HL-60/S4 treated with retinoic acid at 250 ng/mL for 4 days and 3 days (cell line): ENCODE measurements around the gene PER3.

Source experiments
- in situ Hi-C: fragments of 300-500 bp; cut with MboI; formaldehyde crosslinking; loops from 2 replicates; pipeline ENCODE4 v1.7.0; 2022; ENCODE audit warnings: low sequenced_read_pairs

The PER3 gene

DNA sequence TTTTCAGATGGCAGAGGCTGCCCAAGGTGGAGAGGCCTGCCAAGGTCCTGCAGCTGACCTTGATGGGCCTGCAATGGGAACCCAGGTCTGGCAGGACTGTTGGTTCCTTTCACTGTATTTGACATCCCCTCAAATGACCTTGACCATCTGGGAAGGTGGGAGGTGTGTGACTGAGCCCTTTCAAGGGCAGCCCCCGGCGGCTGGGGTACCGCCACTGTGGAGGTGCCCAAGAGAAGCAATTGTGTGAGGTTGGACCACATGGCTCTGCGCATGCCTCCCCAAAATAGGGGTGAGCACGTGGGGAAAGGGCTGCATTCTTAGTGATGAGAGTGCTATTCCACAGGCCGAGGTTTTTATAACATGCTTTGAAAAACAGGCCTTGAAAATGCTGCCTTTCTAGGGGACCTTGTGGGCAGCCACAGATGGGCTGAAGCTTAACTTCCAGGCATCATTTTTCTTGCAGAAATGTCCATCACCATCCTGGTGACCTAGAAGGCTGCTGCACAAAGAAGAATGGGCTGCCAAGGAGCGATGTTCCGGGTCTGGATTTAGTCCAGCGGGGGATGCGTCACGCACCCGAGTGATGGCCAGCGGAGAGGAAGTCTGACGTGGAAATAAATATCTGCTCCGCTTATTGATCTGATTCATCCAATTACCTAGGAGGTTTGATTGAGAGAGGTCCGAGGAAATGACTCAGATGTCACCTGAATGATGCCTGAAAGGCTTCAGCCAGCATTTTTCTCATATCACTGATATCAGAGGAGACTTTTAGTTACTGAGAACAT is 85.2 kb downstream of the PER3 start:
- in situ Hi-C loops: no loop called here

DNA sequence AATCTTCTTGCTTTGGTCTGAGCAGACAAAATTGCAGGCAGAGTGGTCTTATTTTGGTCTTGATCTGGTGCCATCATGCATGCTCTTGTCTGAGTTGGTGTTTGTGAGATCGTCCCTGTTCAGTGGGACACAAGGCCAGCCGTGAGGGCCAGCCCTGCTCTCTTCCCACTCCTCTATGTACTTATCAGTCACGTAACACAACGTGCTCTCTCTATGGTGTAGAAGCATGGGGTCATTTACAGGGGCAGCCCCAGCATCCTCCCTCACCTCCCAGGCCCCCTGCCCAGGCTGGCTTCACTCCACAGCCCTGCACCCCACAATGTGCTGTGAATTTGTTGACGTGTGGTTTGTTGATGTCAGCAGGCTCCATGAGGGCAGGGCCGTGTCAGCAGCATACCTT is 87.0 kb downstream of the PER3 start:
- in situ Hi-C loops: no loop called here

DNA sequence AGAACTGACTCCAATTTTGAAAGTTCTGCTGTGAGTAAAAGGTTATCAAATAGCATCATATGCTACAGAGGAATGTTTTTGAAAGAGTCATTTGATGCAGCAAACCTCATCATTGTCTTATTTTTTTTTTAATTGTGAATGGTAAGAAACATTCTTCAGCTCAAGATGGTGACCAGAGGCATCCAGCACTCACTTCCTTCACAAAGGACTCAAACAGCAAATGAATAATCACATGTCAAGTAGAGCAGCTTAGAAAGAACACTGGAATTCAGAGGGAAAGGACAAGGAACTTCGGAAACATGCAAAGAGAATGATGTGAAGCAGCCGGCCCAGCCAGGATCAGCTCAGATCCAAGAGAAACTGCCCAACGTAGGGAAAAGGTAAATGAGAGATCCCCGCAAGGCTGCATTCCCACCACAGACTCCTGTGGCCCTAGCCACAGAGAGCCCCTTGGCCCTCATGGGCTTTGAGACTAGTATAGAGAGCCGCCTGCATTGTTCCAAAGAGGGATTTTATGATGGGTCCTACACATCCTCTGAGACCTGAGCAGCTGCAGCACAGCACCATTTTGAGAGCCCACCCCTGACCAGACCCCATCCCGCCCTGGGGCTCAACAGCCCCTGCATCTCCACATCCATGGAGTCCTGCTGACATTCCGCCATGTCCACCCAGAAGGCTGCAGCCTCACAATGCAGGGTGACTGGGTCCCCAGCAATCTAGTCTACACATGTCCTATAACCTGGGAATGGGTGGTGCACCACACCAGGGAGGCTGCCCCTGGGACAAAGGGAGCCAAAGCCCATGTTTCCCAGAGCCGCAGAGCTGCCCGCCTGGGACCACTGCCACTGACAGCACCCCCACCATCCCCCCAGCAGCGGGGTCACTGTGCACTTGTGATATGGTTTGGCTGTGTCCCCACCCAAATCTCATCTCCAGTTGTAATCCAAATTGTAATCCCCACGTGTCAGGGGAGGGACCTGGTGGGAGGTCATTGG is 90.0 kb downstream of the PER3 start:
- in situ Hi-C loops: no loop called here

DNA sequence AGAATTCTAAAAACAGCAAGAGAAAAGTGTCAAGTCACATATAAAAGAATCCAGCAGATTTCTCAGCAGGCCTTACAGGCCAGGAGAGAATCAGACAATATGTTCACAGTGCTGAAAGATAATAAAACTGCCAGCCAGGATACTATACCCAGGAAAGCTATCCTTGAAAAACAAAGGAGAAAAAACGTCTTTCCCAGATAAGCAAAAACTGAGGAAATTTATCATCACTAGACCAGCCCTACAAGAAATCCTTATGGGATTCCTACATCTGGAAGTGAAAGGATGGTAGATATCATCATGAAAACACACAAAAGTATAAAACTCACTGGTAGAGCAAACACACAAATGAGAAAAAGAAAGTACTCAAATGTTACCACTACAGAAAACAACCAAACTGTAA is 93.9 kb downstream of the PER3 start:
- in situ Hi-C loops: no loop called here

DNA sequence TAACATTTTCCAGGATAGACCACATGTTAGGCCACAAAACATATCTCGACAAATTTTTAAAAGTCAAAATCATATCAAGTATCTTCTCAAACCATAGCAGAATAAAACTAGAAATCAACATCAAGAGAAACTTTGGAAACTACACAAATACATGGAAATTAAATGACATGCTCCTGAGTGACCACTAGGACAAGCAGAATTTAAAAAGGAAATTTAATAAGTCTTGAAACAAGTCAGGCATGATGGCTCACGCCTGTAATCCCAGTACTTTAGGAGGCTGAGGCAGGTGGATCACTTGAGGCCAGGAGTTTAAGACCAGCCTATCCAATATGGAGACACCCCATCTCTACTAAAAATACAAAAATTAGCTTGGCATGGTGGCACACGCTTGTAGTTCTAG is 95.1 kb downstream of the PER3 start:
- in situ Hi-C loops: no loop called here

DNA sequence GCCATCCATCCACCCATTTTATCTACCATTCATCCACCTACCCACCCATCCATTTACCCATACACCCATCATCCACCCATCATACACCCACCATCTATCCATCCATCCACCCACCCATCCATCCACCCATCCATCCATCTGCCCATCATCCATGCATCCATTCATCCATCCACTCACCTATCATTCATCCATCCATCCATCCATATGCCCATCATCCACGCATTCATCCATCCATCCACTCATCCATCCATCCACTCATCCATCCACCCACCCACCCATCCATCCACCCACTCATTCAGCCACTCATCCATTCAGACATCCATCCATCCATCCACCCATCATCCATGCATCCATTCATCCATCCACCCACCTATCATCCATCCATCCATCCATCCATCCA is 100.7 kb downstream of the PER3 start:
- in situ Hi-C loops: no loop called here

DNA sequence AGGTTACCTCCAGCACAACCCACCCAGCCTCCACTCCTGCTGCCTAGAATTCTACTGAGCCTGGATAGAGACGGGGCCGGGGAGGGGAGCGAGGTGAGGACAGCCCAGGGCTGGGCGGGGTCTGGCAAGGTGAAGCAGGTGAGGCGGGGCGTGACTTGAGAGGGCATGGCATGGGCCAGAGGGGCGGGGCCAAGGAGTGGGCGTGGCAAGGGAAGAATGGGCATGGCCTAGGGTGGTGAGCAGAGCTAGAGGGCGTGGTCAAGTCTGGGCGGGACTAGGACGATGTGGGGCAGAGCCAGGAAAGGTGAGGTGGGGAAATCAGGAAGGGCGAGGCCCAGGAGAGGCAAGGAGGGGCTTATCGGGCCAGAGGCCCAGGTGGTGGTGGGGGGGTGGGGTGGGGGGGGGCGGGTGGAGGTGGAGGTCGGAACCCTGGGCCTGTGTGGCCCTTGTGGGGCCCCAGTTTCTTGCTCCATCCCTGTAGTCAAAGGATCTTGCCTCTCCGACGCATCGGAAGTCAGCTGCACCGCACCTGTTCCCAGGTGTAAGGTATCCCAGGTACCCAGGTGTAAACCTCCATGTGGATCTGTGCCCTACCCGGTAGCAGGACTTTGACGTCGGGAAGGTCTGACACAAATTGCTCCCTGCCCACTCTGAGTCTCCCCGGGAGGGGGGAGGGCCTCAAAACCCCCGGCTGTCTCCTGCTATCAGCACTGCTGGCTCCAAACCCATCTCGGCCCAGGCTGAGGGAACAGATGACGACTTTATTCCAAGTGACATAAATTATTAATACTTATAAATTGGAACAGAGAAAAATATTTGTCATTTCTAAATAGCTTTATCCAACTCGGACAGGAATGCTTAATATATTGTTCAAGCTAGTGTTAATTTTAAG is 101.7 kb downstream of the PER3 start:
- in situ Hi-C loops: no loop called here

DNA sequence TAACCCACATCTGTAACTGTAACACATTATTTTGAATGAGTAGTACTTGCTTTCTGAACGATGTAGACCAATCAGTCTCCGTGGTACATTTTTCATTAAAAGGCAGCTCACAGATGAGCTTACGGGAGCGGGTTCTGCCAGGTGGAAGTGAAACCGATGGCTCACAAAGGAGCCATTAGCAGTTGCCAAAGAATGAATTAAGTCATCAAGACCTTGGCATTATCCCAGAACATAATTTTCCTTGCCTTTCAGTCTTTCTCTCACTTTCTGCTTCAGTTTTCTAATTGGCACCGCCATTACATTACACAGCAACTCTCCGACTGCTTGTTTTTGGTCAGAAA is 102.3 kb downstream of the PER3 start:
- in situ Hi-C loops: no loop called here

DNA sequence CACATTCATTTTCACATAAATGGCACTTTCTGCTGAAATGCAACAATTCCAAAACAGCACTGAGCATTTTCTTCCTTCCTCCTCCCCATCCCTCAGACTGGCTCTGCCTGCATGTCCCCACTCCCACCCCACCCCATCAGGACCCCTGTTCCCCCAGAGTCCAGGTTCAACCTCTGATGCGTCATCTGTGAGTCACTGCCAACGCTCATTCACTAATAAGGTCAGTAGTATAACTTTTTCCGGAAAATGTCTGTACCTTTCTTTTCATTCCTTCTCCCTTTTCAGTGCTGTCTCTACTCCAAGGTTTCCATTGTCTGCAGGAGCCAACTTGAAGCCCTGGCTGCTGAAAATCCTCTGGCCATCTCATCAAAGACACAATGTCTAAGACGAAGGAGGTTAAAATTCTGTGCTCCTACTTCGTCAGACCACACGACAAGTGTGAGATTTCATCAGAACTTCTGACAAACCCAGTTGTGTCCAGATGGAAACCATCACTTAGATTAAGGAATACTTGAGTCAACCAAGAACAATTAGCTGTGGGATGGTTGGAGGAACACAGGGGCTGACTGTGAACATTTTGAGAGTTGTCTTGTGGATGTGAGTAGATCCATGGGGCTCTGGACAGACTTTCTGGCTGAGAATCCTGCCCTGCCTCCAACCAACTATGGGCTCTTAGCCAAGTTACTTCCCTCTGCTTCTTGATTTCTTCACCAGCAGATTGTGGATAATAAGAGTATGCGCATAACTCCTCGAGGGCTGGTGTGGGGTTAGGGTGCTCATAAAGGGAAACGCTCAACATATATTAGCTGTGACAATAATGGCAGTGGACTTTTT is 104.4 kb downstream of the PER3 start:
- in situ Hi-C loops: no loop called here

DNA sequence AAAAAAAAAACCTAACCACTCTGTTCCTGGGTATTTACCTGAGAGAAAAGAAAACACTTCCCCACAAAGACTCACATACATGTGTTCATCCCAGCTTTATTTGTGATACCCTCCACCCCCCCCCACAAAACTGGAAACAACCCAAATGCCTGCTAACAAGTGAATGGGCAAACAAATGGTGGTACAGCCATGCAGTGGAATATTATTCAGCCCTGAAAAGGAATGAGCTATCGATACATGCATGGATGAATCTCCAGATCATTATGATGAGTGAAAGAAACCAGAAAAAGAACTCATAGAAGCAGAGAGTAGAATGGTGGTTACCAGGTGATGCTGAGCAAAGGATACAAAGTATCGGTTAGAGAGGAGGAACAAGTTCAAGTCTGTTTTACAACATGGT is 106.8 kb downstream of the PER3 start:
- in situ Hi-C loops: no loop called here

DNA sequence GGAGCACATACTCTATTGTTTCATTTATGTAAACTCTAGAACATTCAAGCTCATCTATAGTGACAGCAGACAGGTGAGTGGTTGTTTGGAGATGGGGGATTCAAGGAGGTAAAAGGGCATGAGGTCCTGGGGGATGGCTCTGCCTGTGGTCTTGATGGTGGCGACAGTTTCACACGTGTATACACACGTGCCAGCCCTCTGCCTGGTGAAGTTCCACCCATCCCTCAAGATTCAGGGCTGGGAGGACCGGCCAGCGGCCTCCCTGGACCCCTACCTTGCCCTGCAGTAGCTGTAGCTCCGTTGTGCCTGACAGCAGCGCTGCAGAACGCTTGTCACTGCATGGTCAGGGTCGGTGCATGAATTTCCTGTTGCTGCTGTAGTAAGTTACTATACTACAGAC is 107.7 kb downstream of the PER3 start:
- in situ Hi-C loops: no loop called here

DNA sequence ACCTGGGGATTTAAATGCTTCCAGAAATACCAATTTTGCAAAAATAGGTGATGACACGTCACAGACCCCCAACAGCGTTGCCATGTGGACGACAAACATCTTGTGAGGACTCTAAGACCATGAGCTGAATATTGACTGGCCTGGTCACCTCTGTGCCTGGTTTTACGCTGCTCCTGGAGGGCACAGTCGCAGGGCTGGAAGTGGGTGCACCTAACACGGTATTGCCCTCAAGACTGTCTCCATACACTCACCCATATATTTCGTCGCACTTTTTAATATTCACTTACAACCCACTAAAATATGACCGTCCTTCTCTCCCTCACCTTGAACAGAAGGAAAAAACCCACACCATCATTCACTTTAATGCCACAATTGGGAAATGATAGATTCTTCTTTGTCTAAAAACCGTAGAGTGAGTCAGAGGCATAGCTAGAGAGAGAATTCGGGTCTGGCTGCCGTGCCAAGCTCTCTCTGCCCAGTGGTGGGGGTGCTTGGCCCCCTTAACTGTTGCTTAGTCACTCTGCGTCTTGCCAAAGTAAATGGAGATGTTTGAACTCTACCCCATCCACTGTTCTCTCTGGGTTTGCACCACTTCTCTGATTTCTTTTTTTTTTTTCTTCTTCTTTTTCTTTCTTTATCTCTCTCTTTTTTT is 109.6 kb downstream of the PER3 start:
- in situ Hi-C loops: no loop called here
